ENCODE data around the gene LRRC28.

DNA sequence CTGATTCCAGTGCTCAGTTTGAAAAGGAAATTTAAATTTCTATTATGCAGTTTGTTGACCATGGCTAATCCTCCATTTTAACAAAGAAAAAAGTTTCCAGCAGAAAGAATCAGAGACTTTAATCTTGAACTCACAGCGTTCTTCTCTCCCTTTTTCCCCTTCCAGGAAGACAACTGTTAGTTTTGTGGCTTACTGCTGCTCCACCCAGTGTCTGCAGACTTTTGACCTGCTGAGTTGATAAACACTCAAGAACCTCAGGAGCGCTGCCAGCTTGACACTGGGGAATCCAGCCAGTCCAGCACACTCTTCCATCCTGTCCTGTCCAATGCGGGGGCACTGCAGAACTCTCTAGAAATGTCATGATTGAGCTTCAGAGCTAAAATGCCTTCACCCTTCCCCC, 134.6 kb downstream of the LRRC28 start:
- TF ChIP-seq, protein P1, sequence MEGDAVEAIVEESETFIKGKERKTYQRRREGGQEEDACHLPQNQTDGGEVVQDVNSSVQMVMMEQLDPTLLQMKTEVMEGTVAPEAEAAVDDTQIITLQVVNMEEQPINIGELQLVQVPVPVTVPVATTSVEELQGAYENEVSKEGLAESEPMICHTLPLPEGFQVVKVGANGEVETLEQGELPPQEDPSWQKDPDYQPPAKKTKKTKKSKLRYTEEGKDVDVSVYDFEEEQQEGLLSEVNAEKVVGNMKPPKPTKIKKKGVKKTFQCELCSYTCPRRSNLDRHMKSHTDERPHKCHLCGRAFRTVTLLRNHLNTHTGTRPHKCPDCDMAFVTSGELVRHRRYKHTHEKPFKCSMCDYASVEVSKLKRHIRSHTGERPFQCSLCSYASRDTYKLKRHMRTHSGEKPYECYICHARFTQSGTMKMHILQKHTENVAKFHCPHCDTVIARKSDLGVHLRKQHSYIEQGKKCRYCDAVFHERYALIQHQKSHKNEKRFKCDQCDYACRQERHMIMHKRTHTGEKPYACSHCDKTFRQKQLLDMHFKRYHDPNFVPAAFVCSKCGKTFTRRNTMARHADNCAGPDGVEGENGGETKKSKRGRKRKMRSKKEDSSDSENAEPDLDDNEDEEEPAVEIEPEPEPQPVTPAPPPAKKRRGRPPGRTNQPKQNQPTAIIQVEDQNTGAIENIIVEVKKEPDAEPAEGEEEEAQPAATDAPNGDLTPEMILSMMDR (IDR thresholded peaks at IDR 0.05): no peak
- no peak for TF ChIP-seq POLR2A (IDR thresholded peaks at IDR 0.05; ENCODE audit: low read depth)
- TF ChIP-seq EP300 (IDR thresholded peaks at IDR 0.05): no peak

All from esophagus muscularis mucosa (tissue), 4 donors.